ENCODE results near the gene PLEKHG3.

PLEKHG3 gene

GRCh38 chr14:64728856-64729255 is 24.6 kb downstream of the PLEKHG3 start:
- Histone ChIP-seq H4K91ac (ENCODE audit: low read length) (no peak overlapping the region), H3K9me3 (ENCODE audit: control insufficient read depth, low read length) (no peaks in the 10 kb centered on the region), H2BK5ac (ENCODE audit: low read depth, low read length, poor library complexity, severe bottlenecking) (no peak overlapping the region), H3K4ac (ENCODE audit: low read depth in 1 of 2, low read length in 2 of 2) (no peak overlapping the region), H3K27me3 (ENCODE audit: control insufficient read depth in 1 of 2, insufficient read depth in 1 of 2, low read length in 2 of 2) (peaks cover 0 to 11% of the 10 kb centered on the region in 2 experiments), H2AK5ac (ENCODE audit: low read length, severe bottlenecking) (peak overlapping the region; percentile 2), H3K9ac (ENCODE audit: low read length) (no peak overlapping the region), H3K79me1 (replicated peaks; ENCODE audit: low read length, poor library complexity, severe bottlenecking) (peaks cover 42% of the 10 kb centered on the region), H2AFZ (ENCODE audit: low read depth, low read length) (no peak overlapping the region), H4K8ac (ENCODE audit: low read length) (no peak overlapping the region), H2BK120ac (ENCODE audit: low read depth, low read length) (no peak overlapping the region), H3K18ac (ENCODE audit: low read depth in 1 of 2, low read length in 2 of 2) (no peak overlapping the region), H3K23ac (ENCODE audit: low read length in 2 of 2) (no peak overlapping the region), H3K36me3 (ENCODE audit: control insufficient read depth in 1 of 2, insufficient read depth in 2 of 2, low read depth in 1 of 2, low read length in 2 of 2) (peaks cover 0 to 68% of the 10 kb centered on the region in 2 experiments), H3K4me2 (ENCODE audit: low read length, poor library complexity, severe bottlenecking) (no peak overlapping the region), H3K14ac (ENCODE audit: low read length in 2 of 2) (no peak overlapping the region), H3K4me1 (ENCODE audit: control insufficient read depth, insufficient read depth, low read depth, low read length) (peaks cover 44% of the 10 kb centered on the region), H3K4me3 (ENCODE audit: insufficient read depth in 1 of 2, low read depth in 1 of 2, low read length in 2 of 2) (no peak overlapping the region), H2BK15ac (ENCODE audit: low read depth, poor library complexity, severe bottlenecking) (no peak overlapping the region), H2BK12ac (ENCODE audit: low read length in 2 of 2) (no peak overlapping the region), H3K27ac (ENCODE audit: low read length, poor library complexity, severe bottlenecking) (no peak overlapping the region)
- DNase-seq, result no peak
- 96% methylated on average over 10 of the region's 10 CpGs for WGBS

- H3K79me1 ChIP-seq (replicated peaks; ENCODE audit: low read length, poor library complexity, severe bottlenecking), result peaks cover 43% of the 10 kb centered on the region
- WGBS, result 70% methylated on average over 5 of the region's 5 CpGs
These were observed 25.3 kb downstream of the PLEKHG3 start for GRCh38 chr14:64729386-64730060.

GRCh38 chr14:64730061-64730440 is 25.8 kb downstream of the PLEKHG3 start:
- H3K23ac ChIP-seq (ENCODE audit: low read length in 2 of 2), result no peak overlapping the region
- no peak overlapping the region for H3K4ac ChIP-seq (ENCODE audit: low read depth in 1 of 2, low read length in 2 of 2)
- DNase-seq, result no peak
- no peak overlapping the region for H3K14ac ChIP-seq (ENCODE audit: low read length in 2 of 2)
- H3K9me3 ChIP-seq (ENCODE audit: control insufficient read depth, low read length), result no peaks in the 10 kb centered on the region
- no peak overlapping the region for H2BK120ac ChIP-seq (ENCODE audit: low read depth, low read length)
- H3K9ac ChIP-seq (ENCODE audit: low read length), result no peak overlapping the region
- WGBS, result 67% methylated on average over 1 of the region's 1 CpG
- peaks cover 0 to 4% of the 10 kb centered on the region in 2 experiments for H3K27me3 ChIP-seq (ENCODE audit: control insufficient read depth in 1 of 2, insufficient read depth in 1 of 2, low read length in 2 of 2)
- no peak overlapping the region for H2BK15ac ChIP-seq (ENCODE audit: low read depth, poor library complexity, severe bottlenecking)
- no peak overlapping the region for H2AFZ ChIP-seq (ENCODE audit: low read depth, low read length)
- H2BK12ac ChIP-seq (ENCODE audit: low read length in 2 of 2), result no peak overlapping the region
- no peak overlapping the region for H3K4me2 ChIP-seq (ENCODE audit: low read length, poor library complexity, severe bottlenecking)
- no peak overlapping the region for H3K18ac ChIP-seq (ENCODE audit: low read depth in 1 of 2, low read length in 2 of 2)
- H3K36me3 ChIP-seq (ENCODE audit: control insufficient read depth in 1 of 2, insufficient read depth in 2 of 2, low read depth in 1 of 2, low read length in 2 of 2), result peaks cover 0 to 69% of the 10 kb centered on the region in 2 experiments
- H3K4me3 ChIP-seq (ENCODE audit: insufficient read depth in 1 of 2, low read depth in 1 of 2, low read length in 2 of 2), result no peak overlapping the region
- H2BK5ac ChIP-seq (ENCODE audit: low read depth, low read length, poor library complexity, severe bottlenecking), result no peak overlapping the region
- no peak overlapping the region for H4K8ac ChIP-seq (ENCODE audit: low read length)
- H3K27ac ChIP-seq (ENCODE audit: low read length, poor library complexity, severe bottlenecking), result no peak overlapping the region
- H4K91ac ChIP-seq (ENCODE audit: low read length), result no peak overlapping the region
- peaks cover 39% of the 10 kb centered on the region for H3K4me1 ChIP-seq (ENCODE audit: control insufficient read depth, insufficient read depth, low read depth, low read length)
- no peak overlapping the region for H2AK5ac ChIP-seq (ENCODE audit: low read length, severe bottlenecking)
- H3K79me1 ChIP-seq (replicated peaks; ENCODE audit: low read length, poor library complexity, severe bottlenecking), result peaks cover 45% of the 10 kb centered on the region

More at GRCh38 chr14:64729386-64730060, 25.3 kb downstream of the PLEKHG3 start:
- no peak overlapping the region for H2AFZ ChIP-seq (ENCODE audit: low read depth, low read length)
- no peak overlapping the region for H3K14ac ChIP-seq (ENCODE audit: low read length in 2 of 2)
- no peak overlapping the region for H4K91ac ChIP-seq (ENCODE audit: low read length)
- H4K8ac ChIP-seq (ENCODE audit: low read length), result no peak overlapping the region
- H3K4me2 ChIP-seq (ENCODE audit: low read length, poor library complexity, severe bottlenecking), result no peak overlapping the region
- H3K9me3 ChIP-seq (ENCODE audit: control insufficient read depth, low read length), result no peaks in the 10 kb centered on the region
- peaks cover 39% of the 10 kb centered on the region for H3K4me1 ChIP-seq (ENCODE audit: control insufficient read depth, insufficient read depth, low read depth, low read length)
- H3K18ac ChIP-seq (ENCODE audit: low read depth in 1 of 2, low read length in 2 of 2), result no peak overlapping the region
- no peak overlapping the region for H2BK15ac ChIP-seq (ENCODE audit: low read depth, poor library complexity, severe bottlenecking)
- no peak overlapping the region for H2BK5ac ChIP-seq (ENCODE audit: low read depth, low read length, poor library complexity, severe bottlenecking)
- H2AK5ac ChIP-seq (ENCODE audit: low read length, severe bottlenecking), result no peak overlapping the region
- DNase-seq, result no peak
- no peak overlapping the region for H3K9ac ChIP-seq (ENCODE audit: low read length)
- H3K36me3 ChIP-seq (ENCODE audit: control insufficient read depth in 1 of 2, insufficient read depth in 2 of 2, low read depth in 1 of 2, low read length in 2 of 2), result peaks cover 0 to 65% of the 10 kb centered on the region in 2 experiments
- H3K27ac ChIP-seq (ENCODE audit: low read length, poor library complexity, severe bottlenecking), result no peak overlapping the region
- H2BK120ac ChIP-seq (ENCODE audit: low read depth, low read length), result no peak overlapping the region
- H3K4ac ChIP-seq (ENCODE audit: low read depth in 1 of 2, low read length in 2 of 2), result no peak overlapping the region
- no peak overlapping the region for H3K23ac ChIP-seq (ENCODE audit: low read length in 2 of 2)
- H3K4me3 ChIP-seq (ENCODE audit: insufficient read depth in 1 of 2, low read depth in 1 of 2, low read length in 2 of 2), result no peak overlapping the region
- no peak overlapping the region for H2BK12ac ChIP-seq (ENCODE audit: low read length in 2 of 2)
- H3K27me3 ChIP-seq (ENCODE audit: control insufficient read depth in 1 of 2, insufficient read depth in 1 of 2, low read length in 2 of 2), result peaks cover 0 to 4% of the 10 kb centered on the region in 2 experiments

- H4K91ac ChIP-seq (ENCODE audit: low read length), result no peak overlapping the region
- no peak overlapping the region for H2AFZ ChIP-seq (ENCODE audit: low read depth, low read length)
- no peak overlapping the region for H3K27ac ChIP-seq (ENCODE audit: low read length, poor library complexity, severe bottlenecking)
- peaks cover 0 to 74% of the 10 kb centered on the region in 2 experiments for H3K36me3 ChIP-seq (ENCODE audit: control insufficient read depth in 1 of 2, insufficient read depth in 2 of 2, low read depth in 1 of 2, low read length in 2 of 2)
- no peak overlapping the region for H2BK5ac ChIP-seq (ENCODE audit: low read depth, low read length, poor library complexity, severe bottlenecking)
- 94% methylated on average over 12 of the region's 12 CpGs for WGBS
- no peak overlapping the region for H2BK15ac ChIP-seq (ENCODE audit: low read depth, poor library complexity, severe bottlenecking)
- no peak overlapping the region for H3K4me3 ChIP-seq (ENCODE audit: insufficient read depth in 1 of 2, low read depth in 1 of 2, low read length in 2 of 2)
- no peak overlapping the region for H3K18ac ChIP-seq (ENCODE audit: low read depth in 1 of 2, low read length in 2 of 2)
- no peak overlapping the region for H3K9ac ChIP-seq (ENCODE audit: low read length)
- peaks cover 0 to 4% of the 10 kb centered on the region in 2 experiments for H3K27me3 ChIP-seq (ENCODE audit: control insufficient read depth in 1 of 2, insufficient read depth in 1 of 2, low read length in 2 of 2)
- no peak overlapping the region for H2BK120ac ChIP-seq (ENCODE audit: low read depth, low read length)
- no peaks in the 10 kb centered on the region for H3K9me3 ChIP-seq (ENCODE audit: control insufficient read depth, low read length)
- no peak overlapping the region for H3K4me2 ChIP-seq (ENCODE audit: low read length, poor library complexity, severe bottlenecking)
- H2AK5ac ChIP-seq (ENCODE audit: low read length, severe bottlenecking), result no peak overlapping the region
- H2BK12ac ChIP-seq (ENCODE audit: low read length in 2 of 2), result no peak overlapping the region
- no peak overlapping the region for H4K8ac ChIP-seq (ENCODE audit: low read length)
- H3K23ac ChIP-seq (ENCODE audit: low read length in 2 of 2), result no peak overlapping the region
- no peak overlapping the region for H3K14ac ChIP-seq (ENCODE audit: low read length in 2 of 2)
- H3K79me1 ChIP-seq (replicated peaks; ENCODE audit: low read length, poor library complexity, severe bottlenecking), result peaks cover 49% of the 10 kb centered on the region
- no peak overlapping the region for H3K4ac ChIP-seq (ENCODE audit: low read depth in 1 of 2, low read length in 2 of 2)
- no peak for DNase-seq
- H3K4me1 ChIP-seq (ENCODE audit: control insufficient read depth, insufficient read depth, low read depth, low read length), result peaks cover 32% of the 10 kb centered on the region
These were observed 26.5 kb downstream of the PLEKHG3 start for GRCh38 chr14:64730681-64731080.
